A549 (cell line): Measurements from ENCODE around the gene PEF1. TPM values are rescaled to one million over a fixed set of nuclear protein-coding genes. Genes with fewer than 3 reads are reported as not detected.

Experiments
- ATAC-seq, 2 experiments: fragments of 200-7000 bp in 1 of 2; fragments of >200 bp in 1 of 2; cut with Nextera tagmentation in 1 of 2; cut with Tn5 transposase in 1 of 2; 3 replicates each; pipeline versions ENCODE4 v1.8.0 to v1.9.1; 2018 to 2020; ENCODE audit warnings: mild to moderate bottlenecking in 1 of 2, moderate library complexity in 1 of 2
- CTCF ChIA-PET: fragments of 300-600 bp; sonication (Branson Sonifier 250); formaldehyde crosslinking; extraction: SDS; loops from one replicate; lab custom pipeline; 2021; ENCODE audit warnings: antibody characterized with exemption, inconsistent platforms; lab: Yijun Ruan, JAX
- POLR2A ChIA-PET: fragments of 350-600 bp; formaldehyde crosslinking; extraction: SDS; loops from one replicate; lab custom pipeline; 2021; ENCODE audit warnings: antibody characterized with exemption, inconsistent platforms; lab: Yijun Ruan, JAX
- DNase-seq, 2 experiments: peaks; one replicate each; pipeline versions ENCODE4 v3.0.0 to v3.0.0-alpha.2; 2011 to 2016; ENCODE audit warnings: low read depth in 1 of 2, low spot score in 1 of 2
- FAIRE-seq: peaks from 2 replicates; lab custom pipeline; 2011; peaks lifted over from hg19 to GRCh38; lab: Jason Lieb, UNC
- H3K27ac ChIP-seq, 2 experiments: fragments of >200 bp; sonication (Bioruptor Twin); formaldehyde crosslinking; 3 replicates each; pipeline ENCODE4 v1.5.1; 2016 to 2017
- H3K4me1 ChIP-seq: fragments of >200 bp; sonication (Bioruptor Twin); formaldehyde crosslinking; 3 replicates; pipeline ENCODE4 v1.6.1; 2016
- H3K4me2 ChIP-seq: fragments of >200 bp; sonication (Bioruptor Twin); formaldehyde crosslinking; 3 replicates; pipeline ENCODE4 v1.6.1; 2016
- H3K4me3 ChIP-seq: fragments of >200 bp; sonication (Bioruptor Twin); formaldehyde crosslinking; 3 replicates; pipeline ENCODE4 v1.5.1; 2016
- H3K9me3 ChIP-seq: fragments of >200 bp; sonication (Bioruptor Twin); formaldehyde crosslinking; 3 replicates; pipeline ENCODE4 v1.6.1; 2016
- BHLHE40 ChIP-seq: IDR thresholded peaks from 2 replicates; pipeline ENCODE4 v1.6.1; 2012; ENCODE audit warnings: low read depth, low read length, inconsistent platforms
- CTCF ChIP-seq: fragments of >200 bp; sonication (Bioruptor Twin); formaldehyde crosslinking; IDR thresholded peaks from 3 replicates; pipeline ENCODE4 v1.5.1; 2016
- EHF ChIP-seq: fragments of 250-450 bp; sonication (Bioruptor Pico); IDR thresholded peaks from 2 replicates; pipeline ENCODE4 v1.5.0; 2020; ENCODE audit warnings: mild to moderate bottlenecking
- EHMT2 ChIP-seq: fragments of 200-600 bp; sonication (generic); IDR thresholded peaks from 2 replicates; pipeline ENCODE4 v1.6.1; 2016; ENCODE audit warnings: antibody characterized with exemption, low read depth, mild to moderate bottlenecking, moderate library complexity
- EP300 ChIP-seq, 2 experiments: fragments of >200 bp; sonication (Bioruptor Twin); formaldehyde crosslinking; IDR thresholded peaks; 2 replicates in 1 of 2; 3 replicates in 1 of 2; pipeline ENCODE4 v1.6.1; 2016 to 2017
- HDAC2 ChIP-seq: fragments of 200-600 bp; sonication (generic); IDR thresholded peaks from 2 replicates; pipeline ENCODE4 v1.6.1; 2016
- HEYL ChIP-seq: fragments of 250-450 bp; sonication (Bioruptor Pico); IDR thresholded peaks from 2 replicates; pipeline ENCODE4 v1.8.0; 2021; ENCODE audit warnings: mild to moderate bottlenecking, moderate library complexity
- HOXB5 ChIP-seq: fragments of 250-450 bp; sonication (Bioruptor Pico); IDR thresholded peaks from 2 replicates; pipeline ENCODE4 v1.5.0; 2020; ENCODE audit warnings: mild to moderate bottlenecking, moderate library complexity
- JUNB ChIP-seq: fragments of >200 bp; sonication (Bioruptor Twin); formaldehyde crosslinking; IDR thresholded peaks from 2 replicates; pipeline ENCODE4 v1.6.1; 2016
- MAFK ChIP-seq: fragments of 450-650 bp; IDR thresholded peaks from 2 replicates; pipeline ENCODE4 v1.6.1; 2014; ENCODE audit not compliant: partially characterized antibody
- MAX ChIP-seq: IDR thresholded peaks from 2 replicates; pipeline ENCODE4 v1.6.1; 2012
- NFE2L2 ChIP-seq: fragments of 150-350 bp; conservative IDR thresholded peaks from 2 replicates; pipeline ENCODE4 v1.6.1; 2014; ENCODE audit warnings: low read length
- RAD21 ChIP-seq, 2 experiments: fragments of >200 bp in 1 of 2; sonication (Bioruptor Twin) in 1 of 2; formaldehyde crosslinking in 1 of 2; IDR thresholded peaks in 1 of 2; conservative IDR thresholded peaks in 1 of 2; 2 replicates in 1 of 2; 3 replicates in 1 of 2; pipeline ENCODE4 v1.6.1; 2012 to 2018; ENCODE audit warnings: inconsistent platforms in 1 of 2
- RFX5 ChIP-seq: fragments of 450-650 bp; IDR thresholded peaks from 2 replicates; pipeline ENCODE4 v1.7.1; 2014; ENCODE audit warnings: antibody characterized with exemption, mild to moderate bottlenecking, moderate library complexity
- RNF2 ChIP-seq: fragments of 200-600 bp; sonication (generic); IDR thresholded peaks from 2 replicates; pipeline ENCODE4 v1.6.1; 2016; ENCODE audit warnings: low read depth, mild to moderate bottlenecking, antibody characterized with exemption, moderate library complexity, borderline replicate concordance
- SMC3 ChIP-seq: fragments of >200 bp; sonication (Bioruptor Twin); formaldehyde crosslinking; IDR thresholded peaks from 3 replicates; pipeline ENCODE4 v1.6.1; 2018; ENCODE audit warnings: inconsistent platforms
- SREBF2 ChIP-seq: fragments of 450-650 bp; IDR thresholded peaks from 2 replicates; pipeline ENCODE4 v1.6.1; 2014; ENCODE audit warnings: mild to moderate bottlenecking, moderate library complexity
- ZSCAN20 ChIP-seq: fragments of 250-450 bp; sonication (Bioruptor Pico); IDR thresholded peaks from 2 replicates; pipeline ENCODE4 v1.8.0; 2022; ENCODE audit warnings: mild to moderate bottlenecking, moderate library complexity
- WGBS: methylation state at CpG from one replicate; pipeline ENCODE4 v1.1.6; 2017; ENCODE audit errors: missing lambda C conversion rate; 5-methylcytosine and 5-hydroxymethylcytosine counted together
- polyA plus RNA-seq, 4 experiments: library from polyadenylated mRNA; depleted of rRNA in 3 of 4; stranded (reverse); fragments of >200 nt; fragmentation: RNase III in 1 of 4; extraction: RNeasy Plus Mini Kit Qiagen cat#74134 plus additional on column Dnase treatment in 1 of 4; gene quantifications; 2 replicates in 3 of 4; 3 replicates in 1 of 4; pipeline ENCODE4 v1.2.3, GENCODE V29; 2011 to 2017
- TF ChIP-seq, protein P1 (sequence below): IDR thresholded peaks from 2 replicates; pipeline ENCODE4 v1.6.1; 2012

The PEF1 gene
- polyA plus RNA-seq, 2 of the 4 experiments (the other 2 are of a cell fraction) = 38.3 to 47.6 TPM

- peak; percentile 62 to 75; a peak in 5 of 6 replicates for ATAC-seq
- ChIA-PET POLR2A (interaction anchor here (0.9 to 4.4 kb wide), 7 partner anchors 13 to 123 kb away, joined by 3 to 25 read pairs (median 5); partner anchors contain the start of gene PEF1), CTCF (interaction anchor here (0.7 to 11.2 kb wide), 10 partner anchors 15 to 297 kb away, joined by 3 to 183 read pairs (median 9); partner anchors contain the start of gene COL16A1)
- DNase-seq = peak; percentile 43 to 71
- FAIRE-seq = no peak
- peak in 1 of 2 experiments; percentile 24; a peak in 1 of 5 replicates for TF ChIP-seq EP300 (IDR thresholded peaks at IDR 0.05)
- TF ChIP-seq MAX = peak; percentile 61
- TF ChIP-seq RAD21 (conservative IDR thresholded peaks at IDR 0.05 in 1 of 2, IDR thresholded peaks at IDR 0.05 in 1 of 2) = peak in 1 of 2 experiments; percentile 6; a peak in 1 of 5 replicates
- TF ChIP-seq EHMT2 = no peak
- no peak for TF ChIP-seq MAFK
- Histone ChIP-seq H3K4me1 (peaks cover 48% of the 10 kb centered on the region), H3K4me2 (peak overlapping the region; percentile 69), H3K27ac (peak overlapping the region; percentile 83 to 91), H3K4me3 (no peak overlapping the region), H3K9me3 (no peaks in the 10 kb centered on the region)
- WGBS = 22% methylated on average over 9 of the region's 10 CpGs
Observed at GRCh38 chr1:31666263-31666963, 21.7 kb upstream of the PEF1 start.

GRCh38 chr1:31665234-31665878 lies 20.7 kb upstream of the PEF1 start:
- DNase-seq = no peak
- POLR2A ChIA-PET = interaction anchor here (1.0 to 4.4 kb wide), 6 partner anchors 14 to 124 kb away, joined by 3 to 25 read pairs (median 5); partner anchors contain the start of gene PEF1
- H3K9me3 ChIP-seq = no peaks in the 10 kb centered on the region
- H3K4me1 ChIP-seq = peaks cover 45% of the 10 kb centered on the region
- peak overlapping the region; percentile 83 to 91 for H3K27ac ChIP-seq
- H3K4me3 ChIP-seq = no peak overlapping the region
- H3K4me2 ChIP-seq = peak overlapping the region; percentile 69
- FAIRE-seq = no peak
- TF ChIP-seq SREBF2 = no peak
- TF ChIP-seq, all 56 proteins: peak for 0
- no peak for ATAC-seq
- WGBS = 84% methylated on average over 5 of the region's 7 CpGs
- CTCF ChIA-PET = interaction anchor here (0.9 to 11.2 kb wide), 18 partner anchors 10 to 298 kb away, joined by 3 to 183 read pairs (median 6); partner anchors contain the start of gene COL16A1

DNA sequence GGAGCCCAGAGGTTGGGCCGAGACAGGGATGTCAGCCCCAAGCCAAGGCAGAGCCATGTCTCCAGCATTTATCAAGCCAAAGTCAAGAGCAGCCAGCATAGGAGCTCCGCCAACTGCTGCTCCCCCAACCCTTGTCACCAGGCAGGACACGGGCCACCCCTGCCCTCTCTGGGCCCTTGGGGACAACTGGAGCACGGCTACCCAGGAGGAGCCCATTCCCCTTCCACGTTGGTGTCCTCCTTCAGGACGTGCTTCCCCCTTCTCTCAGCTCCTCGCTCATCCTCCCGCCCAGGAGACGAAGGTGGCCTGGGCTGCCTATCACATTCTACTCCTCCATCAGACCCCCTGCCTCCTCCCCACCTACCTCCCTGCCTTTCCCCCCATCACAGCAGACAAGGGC lies 19.9 kb upstream of the PEF1 start:
- TF ChIP-seq HEYL (CRISPR knock-in tag) = no peak
- ChIA-PET POLR2A (interaction anchor here (1.0 to 4.4 kb wide), 3 partner anchors 37 to 81 kb away, joined by 3 to 25 read pairs (median 4); no protein-coding TSS in a partner anchor), CTCF (interaction anchor here (0.6 to 11.2 kb wide), 29 partner anchors 10 to 398 kb away, joined by 3 to 183 read pairs (median 5); partner anchors contain the start of genes COL16A1 and PEF1)
- FAIRE-seq (no peak), DNase-seq (no peak), ATAC-seq (no peak)
- peaks cover 37% of the 10 kb centered on the region for H3K4me1 ChIP-seq
- no peak overlapping the region for H3K4me3 ChIP-seq
- H3K9me3 ChIP-seq = no peaks in the 10 kb centered on the region
- 94% methylated on average over 7 of the region's 9 CpGs for WGBS
- H3K4me2 ChIP-seq = no peak overlapping the region
- H3K27ac ChIP-seq = peak overlapping the region; percentile 83 to 91; a peak in 3 of 6 replicates

GRCh38 chr1:31663622-31664452 lies 19.2 kb upstream of the PEF1 start:
- FAIRE-seq = no peak
- peak; percentile 30 to 74 for DNase-seq
- CTCF ChIA-PET = interaction anchor here (0.6 to 11.2 kb wide), 34 partner anchors 9 to 399 kb away, joined by 3 to 183 read pairs (median 5); partner anchors contain the start of genes COL16A1 and PEF1
- H3K4me3 ChIP-seq = no peak overlapping the region
- peak; percentile 49 to 66; a peak in 5 of 6 replicates for ATAC-seq
- H3K27ac ChIP-seq = peak overlapping the region in 1 of 2 experiments; percentile 91; a peak in 3 of 6 replicates
- peaks cover 33% of the 10 kb centered on the region for H3K4me1 ChIP-seq
- POLR2A ChIA-PET = interaction anchor here (1.0 to 4.4 kb wide), 3 partner anchors 37 to 81 kb away, joined by 3 to 25 read pairs (median 4); no protein-coding TSS in a partner anchor
- WGBS = 33% methylated on average over 8 of the region's 9 CpGs
- no peaks in the 10 kb centered on the region for H3K9me3 ChIP-seq
- no peak overlapping the region for H3K4me2 ChIP-seq
- TF ChIP-seq RNF2 = no peak
- no peak for TF ChIP-seq HOXB5 (CRISPR knock-in tag)
- TF ChIP-seq HDAC2 = no peak
- TF ChIP-seq EHF (CRISPR knock-in tag) = no peak
- TF ChIP-seq NFE2L2 = no peak
- TF ChIP-seq CTCF = peak; percentile 76
- no peak for TF ChIP-seq JUNB
- TF ChIP-seq SMC3 = peak; percentile 96
- TF ChIP-seq BHLHE40 = no peak
- no peak for TF ChIP-seq ZSCAN20 (CRISPR knock-in tag)
- no peak for TF ChIP-seq RFX5
- TF ChIP-seq RAD21 (conservative IDR thresholded peaks at IDR 0.05 in 1 of 2, IDR thresholded peaks at IDR 0.05 in 1 of 2) = peak; percentile 95 to 96
- TF ChIP-seq, protein P1, sequence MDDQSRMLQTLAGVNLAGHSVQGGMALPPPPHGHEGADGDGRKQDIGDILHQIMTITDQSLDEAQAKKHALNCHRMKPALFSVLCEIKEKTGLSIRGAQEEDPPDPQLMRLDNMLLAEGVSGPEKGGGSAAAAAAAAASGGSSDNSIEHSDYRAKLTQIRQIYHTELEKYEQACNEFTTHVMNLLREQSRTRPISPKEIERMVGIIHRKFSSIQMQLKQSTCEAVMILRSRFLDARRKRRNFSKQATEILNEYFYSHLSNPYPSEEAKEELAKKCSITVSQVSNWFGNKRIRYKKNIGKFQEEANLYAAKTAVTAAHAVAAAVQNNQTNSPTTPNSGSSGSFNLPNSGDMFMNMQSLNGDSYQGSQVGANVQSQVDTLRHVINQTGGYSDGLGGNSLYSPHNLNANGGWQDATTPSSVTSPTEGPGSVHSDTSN = no peak
